T follicular helper cell (primary cell): Measurements from ENCODE around the gene CSRNP3.

ENCODE experiments used
- DNase-seq: peaks from one replicate; pipeline ENCODE4 v3.0.0-alpha.2; 2020; ENCODE audit warnings: low read depth

Gene CSRNP3

DNA sequence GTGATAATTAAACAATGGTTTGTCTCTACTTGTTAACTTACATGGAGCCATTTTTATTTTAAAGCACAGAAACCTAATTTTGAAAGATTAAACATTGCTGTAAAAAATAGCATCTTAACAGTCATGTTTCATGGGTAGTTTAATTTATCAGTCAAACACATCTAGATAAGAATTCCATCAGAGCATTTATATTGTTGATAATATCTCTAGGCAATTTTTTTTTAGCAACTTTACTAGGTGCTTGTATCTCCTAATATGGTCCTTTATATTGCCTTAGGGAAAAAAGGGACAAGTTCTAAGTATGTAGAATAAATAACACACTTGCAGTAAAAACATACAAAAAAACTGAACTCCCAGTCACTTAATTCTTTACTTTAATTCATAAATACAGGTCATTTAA lies 863 bp downstream of the CSRNP3 start:
- DNase-seq: no peak

DNA sequence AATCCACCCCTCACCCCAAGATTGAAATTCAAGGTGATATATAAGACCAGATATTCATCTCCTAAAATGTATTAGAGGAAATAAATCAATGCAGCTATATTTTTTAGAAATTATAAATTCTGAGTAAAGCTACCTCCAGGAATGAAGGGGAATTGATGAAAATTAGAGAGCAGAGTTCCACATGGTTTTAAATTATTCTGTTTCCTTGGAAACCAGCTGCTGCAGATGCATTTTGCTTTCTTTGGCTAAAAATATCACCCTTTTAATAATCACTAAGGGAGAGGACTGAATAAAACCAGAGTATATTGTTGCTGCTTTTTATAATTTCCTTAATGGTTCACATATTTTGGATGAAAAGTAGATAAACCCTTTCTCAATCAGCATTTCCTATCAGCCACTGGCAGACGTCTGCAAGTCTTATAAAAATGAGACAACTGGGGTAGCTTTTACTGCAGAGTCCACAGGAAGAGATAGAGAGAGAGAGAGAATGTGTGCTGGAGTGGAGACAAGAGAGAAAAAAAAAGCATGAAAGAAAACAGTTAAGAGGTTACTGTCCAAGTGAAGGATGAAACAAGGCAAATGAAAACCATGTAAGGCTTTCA lies 2.0 kb downstream of the CSRNP3 start:
- no peak for DNase-seq

DNA sequence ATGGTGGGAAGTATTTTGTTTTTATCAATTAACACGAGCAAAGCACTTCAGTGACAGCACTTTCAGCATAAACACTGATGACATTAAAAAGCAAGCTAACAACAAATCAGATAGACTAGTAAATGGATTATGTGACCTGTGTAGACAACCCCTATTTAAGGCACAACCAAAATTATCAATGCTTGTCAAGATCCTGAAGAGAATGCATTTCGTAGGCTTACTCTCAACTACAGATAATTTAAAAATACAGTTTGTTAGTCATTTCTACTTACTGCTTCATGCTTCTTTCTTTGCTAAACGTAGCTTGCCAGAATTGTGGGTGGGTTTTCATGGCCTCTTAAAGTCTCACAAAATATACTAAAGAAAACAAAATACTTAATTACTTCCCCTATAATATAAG lies 3.4 kb downstream of the CSRNP3 start:
- DNase-seq: no peak

DNA sequence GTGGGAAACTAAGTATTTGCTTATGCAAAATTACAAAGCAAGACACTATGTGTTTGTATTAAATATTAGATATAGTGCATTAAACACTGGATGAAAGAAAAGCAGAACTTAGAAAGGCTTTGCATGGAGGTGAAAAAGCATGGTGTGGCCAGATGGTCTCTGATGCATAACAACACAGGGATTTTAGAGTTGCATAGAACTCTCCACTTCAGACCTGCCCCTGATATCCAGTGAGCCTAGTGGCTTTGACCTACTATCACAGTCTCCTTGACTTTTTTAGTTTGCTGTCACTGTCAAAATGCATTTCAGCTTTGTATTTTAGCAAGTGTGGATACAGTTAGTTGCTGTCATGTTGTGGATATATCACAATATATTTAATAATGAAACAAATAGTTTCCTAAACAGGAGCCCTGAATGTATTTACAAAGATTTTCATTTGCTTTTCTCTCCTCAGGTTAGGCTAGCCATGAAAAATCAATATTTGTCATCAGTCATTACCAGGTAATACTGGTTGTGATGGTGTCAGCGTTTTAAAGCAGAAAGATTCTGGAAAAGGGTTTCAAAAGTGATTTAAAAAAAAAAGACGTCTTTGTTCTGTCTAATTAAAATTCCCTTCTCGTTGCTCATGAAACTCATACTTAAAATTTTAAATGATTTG lies 5.2 kb downstream of the CSRNP3 start:
- DNase-seq: no peak

DNA sequence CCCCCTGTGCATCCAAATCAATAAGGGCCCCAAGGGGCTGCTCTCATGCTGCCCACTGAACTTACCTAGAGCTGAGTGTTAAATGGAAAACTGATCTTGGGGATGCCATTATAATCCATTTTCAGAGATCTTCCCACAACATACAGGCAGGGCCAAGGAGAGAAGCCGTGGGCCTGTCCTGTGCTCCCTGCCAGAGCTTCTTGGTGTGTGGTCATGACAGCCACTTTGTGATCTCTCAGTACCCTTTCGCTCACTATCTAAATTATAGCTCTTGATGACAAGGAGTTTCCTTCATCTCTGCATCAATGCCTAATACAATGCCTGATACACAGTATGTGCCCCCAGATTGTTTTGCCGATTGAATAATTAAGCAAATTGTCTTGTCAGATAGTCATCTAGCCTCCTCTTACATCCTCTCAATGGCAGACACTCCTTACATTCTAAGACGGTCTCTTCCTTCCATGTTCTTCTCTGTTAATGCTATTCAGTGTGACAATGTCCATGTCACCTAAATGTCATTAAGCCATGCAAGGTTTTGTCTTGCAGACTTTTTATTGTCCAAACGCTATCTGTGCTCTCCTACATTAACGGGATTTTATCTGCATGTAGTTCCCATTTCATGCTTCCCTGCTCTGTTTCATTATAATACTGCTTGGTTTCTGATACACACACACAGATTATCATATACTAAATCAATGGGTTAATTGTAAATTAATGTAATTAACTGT lies 5.9 kb downstream of the CSRNP3 start:
- no peak for DNase-seq

DNA sequence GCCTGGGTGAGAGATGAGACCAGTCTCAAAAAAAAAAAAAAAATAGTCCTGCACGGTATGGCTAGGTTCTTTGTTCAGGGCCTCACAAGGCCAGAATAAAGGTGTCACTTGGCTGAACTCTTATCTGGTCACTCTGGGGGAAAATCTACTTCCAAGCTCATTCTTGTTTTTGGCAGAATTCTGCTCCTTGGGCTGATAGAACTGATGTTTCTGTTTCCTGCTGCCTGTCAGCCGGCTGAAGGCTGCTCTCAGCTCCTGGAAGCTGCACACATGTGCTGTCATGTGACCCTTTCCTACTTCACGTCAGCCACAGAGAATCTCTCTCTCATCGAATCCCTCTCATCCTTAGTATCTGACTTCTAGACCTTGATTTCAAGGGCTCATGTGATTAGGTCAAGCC lies 10.4 kb downstream of the CSRNP3 start:
- no peak for DNase-seq

DNA sequence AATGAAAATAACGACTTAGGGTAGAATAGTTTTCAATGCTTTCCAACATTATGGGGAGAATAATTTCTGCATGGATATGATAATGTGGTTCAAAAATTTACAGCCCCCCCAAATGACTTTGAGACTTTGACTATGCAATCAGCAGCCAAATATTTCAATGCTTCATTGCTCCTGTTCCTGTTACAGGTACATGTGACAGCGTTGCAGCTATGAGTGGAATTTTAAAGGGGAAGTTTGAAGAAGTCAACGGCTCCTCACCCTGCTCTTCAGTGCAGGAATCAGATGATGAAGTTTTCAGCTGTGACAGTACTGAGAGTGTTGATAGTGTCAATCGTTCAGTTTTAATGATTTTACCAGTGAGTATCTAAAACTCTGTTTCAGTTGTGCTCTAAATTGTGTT lies 25.1 kb downstream of the CSRNP3 start:
- DNase-seq: no peak

DNA sequence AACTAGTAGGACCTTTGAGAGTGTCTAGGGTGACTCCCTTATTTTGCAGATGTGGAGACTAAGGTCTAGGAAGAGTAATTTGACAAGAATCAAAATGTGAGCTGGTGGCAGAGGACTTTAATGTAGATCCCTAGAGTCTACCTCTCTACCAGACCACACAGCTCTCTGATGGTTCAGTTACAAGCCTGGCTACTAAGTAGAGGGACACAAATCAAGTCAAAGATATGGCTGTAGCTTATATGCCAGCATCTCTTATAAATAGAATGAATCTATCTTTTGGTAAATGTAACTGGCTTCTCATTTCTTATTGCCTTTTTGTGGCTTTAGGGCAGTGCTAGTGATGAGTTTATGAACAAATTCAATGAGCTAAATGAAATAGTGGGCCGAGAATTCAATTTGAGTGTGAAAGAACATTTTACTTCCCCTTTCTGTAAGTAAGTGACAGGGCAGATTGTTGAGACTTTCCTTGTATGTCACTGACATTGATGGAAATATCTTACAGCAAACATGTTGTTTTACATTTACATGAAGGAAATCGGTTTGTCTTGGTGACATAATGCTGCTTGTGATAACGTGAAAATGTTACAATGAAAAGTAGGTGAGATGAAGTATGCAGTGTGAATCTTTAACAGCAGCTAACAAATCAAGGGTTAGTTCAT lies 28.3 kb downstream of the CSRNP3 start:
- no peak for DNase-seq

DNA sequence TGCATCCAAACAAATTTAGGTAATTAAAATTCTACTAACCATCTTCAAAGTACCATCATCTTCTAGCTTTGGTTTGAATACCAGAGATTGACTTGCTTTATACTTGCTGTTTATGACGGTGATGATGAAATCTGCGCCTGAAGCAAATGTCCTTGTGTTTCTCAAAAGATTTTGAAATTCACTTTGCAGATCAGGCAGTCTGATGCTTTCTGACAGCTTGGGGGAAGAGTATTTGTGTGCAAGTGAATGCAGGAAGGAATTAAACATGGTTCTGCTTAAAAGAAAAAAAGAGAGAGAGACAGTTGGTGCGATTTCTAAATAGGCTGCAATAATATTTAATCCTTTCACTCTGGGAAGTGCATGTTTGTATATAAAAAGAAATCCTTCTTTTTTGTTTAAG lies 29.6 kb downstream of the CSRNP3 start:
- DNase-seq: no peak

DNA sequence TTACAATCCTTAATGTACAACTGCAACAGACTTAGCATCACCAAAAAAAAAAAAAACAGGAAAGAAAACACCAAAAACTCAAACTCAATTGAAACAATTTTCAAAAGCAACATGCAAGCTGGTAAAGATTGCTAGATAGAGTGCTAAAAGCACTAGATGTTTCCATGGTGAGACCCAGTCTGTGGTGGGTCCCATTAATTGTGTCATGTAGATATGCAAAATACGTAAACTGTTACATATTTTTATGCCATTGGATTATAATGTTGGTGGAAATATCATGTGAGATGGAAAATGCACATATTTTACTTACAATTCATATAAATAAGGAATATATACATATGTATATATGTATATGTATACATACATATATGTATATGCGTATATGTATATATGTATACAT lies 30.5 kb downstream of the CSRNP3 start:
- no peak for DNase-seq

DNA sequence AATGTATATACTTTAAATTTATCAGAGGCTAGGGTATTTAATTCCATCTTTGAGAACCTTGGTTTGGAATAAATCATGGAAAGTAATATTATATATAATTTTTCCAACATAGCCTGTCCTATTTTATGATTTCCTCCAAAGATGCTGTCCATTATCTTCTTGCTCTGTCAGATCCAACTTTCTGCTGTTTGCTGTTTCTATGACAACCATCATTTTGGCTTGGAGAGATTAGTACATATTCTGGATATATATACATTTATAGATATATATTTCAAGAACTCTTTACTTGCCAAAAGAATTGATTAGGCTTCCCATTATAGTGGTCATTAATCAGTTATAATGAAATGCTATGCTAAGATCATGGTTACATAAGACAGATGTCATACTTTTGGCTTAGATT lies 31.3 kb downstream of the CSRNP3 start:
- no peak for DNase-seq

DNA sequence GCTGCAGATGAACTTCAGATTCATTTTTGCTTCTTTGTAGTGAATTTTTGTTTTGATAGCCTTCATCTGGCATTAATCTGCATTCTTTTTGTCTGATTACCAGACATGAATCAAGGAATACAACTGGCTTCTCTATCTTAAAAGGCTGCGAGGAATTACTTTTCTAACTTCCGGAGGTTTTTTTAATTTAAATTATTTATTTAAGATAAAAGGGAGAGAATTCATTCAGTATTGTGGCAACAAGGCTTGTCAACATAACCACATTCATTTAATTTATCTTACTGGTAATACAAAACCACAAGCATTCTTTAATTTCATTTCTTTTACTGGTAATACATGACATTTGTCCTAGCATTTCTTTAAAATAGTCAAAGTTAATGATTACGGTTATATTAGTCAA lies 36.0 kb downstream of the CSRNP3 start:
- no peak for DNase-seq

DNA sequence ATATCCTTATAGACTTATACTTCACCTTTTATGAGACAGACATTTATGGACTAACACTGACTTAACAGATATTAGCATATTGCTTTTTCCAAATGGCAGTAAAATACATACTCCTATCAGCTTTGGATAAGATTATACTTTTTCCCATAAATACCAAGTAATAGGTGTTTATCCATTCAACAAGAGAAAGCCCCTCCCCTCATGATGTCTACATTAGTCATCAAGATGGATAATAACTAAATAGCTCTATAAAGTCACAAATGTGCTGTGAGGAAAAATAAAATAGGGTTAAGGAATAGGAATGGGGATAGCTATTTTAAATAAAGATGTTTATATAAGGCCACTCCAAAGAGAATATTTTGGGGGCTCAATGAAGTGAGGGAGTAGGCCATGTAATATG lies 39.4 kb downstream of the CSRNP3 start:
- no peak for DNase-seq

DNA sequence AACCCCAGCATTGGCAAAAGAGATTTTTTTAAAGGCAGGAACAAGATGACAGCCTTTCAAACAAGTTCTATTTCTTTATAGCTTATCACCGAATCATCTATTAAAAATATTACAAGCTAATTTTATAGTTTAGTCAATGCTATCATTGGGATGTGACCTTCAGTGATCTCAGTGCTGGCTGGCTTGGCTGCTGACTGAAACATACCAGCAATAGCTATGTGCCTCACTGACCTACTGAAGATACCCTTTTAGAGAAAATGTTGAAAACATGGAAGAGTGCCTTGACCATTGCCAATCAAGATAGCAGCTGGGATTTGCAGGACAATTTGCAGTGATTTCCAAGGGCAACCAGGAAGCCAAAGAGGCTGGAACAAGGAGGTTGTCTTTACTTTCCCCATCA lies 44.0 kb downstream of the CSRNP3 start:
- DNase-seq: no peak

DNA sequence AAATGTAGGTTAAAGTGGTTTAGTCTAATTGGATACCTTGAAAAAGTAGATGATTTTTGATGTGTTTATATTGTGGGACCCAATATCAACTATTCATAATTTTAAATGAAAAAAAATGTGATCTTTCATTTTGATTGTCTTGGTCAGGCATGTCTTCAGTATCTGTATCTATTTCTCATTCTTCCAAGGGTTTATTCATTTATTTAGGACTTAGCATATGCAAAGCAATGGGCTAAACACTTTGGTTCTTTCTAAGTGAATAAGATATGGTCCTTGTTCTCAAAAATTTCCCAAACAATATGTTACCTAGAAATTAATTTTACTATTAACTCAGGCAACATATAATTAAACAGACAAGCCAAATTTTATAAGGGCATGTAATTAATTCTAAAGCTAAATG lies 49.1 kb downstream of the CSRNP3 start:
- DNase-seq: no peak

DNA sequence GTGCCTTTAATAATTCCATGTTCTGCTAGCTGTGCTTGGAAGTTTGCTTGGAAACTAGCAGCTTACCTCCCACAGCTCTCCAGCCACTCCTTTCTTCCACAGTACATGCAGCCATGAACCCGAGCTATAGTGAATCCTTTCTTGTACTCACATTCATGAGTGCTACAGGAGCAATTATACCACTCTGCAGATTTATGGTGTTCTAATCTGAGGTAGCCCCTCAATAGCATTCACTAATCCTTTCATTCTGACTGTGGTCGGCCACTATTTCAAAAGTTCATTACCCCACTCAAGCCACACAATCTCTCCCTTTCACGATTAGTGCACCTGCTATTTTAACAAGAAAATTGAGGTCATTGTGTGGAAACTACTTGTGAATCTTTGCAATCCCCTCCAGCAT lies 53.2 kb downstream of the CSRNP3 start:
- DNase-seq: no peak

DNA sequence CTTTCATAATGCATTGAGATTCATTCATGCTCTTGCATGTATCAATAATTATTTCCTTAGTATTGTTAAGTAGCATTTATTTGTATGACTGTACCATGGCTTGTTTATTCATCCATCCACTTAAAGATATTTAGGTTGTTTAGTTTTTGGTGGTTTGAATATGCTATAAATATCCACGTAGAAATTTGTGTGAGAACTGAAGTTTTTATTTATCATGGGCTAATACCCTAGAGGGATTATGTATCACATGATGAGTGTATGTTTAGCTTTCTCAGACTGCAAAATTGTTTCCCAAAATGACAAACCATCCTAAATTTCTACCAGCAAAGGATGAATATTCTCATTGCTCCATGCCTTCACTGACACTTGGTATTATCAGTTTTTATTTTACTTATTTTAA lies 55.2 kb downstream of the CSRNP3 start:
- DNase-seq: no peak

DNA sequence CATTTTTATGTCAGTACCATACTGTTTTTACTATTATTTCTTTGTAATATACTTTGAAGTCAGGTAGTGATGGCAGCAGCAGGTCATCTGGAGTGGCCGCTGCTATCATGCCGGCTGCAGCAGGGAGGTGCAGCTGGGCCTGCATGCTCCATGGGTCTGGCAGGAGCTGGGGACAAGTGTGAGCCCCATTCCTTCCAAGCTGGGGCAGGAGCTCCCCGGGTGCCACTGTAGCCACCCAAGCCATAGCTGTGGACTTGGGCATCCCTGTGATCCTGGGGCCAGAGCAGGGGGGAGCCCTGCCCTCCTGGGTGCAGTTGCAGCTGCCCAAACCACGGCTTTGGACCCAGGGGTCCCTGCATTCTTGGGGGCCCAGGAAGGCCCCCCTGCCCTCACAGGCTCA lies 59.2 kb downstream of the CSRNP3 start:
- no peak for DNase-seq

DNA sequence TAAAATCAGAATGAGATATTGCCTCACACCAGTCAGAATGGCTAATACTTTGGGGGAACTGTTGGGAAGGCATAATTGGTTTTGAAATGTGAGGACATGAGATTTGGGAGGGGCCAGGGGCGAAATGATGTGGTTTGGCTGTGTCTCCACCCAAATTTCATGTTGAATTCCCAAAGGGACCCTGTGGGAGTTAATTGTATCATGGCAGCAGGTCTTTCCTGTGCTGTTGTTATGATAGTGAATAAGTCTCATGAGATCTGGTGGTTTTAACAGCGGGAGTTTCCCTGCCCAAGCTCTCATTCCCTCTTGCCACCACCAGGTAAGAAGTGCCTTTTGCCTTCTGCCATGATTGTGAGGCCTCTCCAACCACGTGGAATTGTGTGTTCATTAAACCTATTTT lies 59.6 kb downstream of the CSRNP3 start:
- DNase-seq: no peak

DNA sequence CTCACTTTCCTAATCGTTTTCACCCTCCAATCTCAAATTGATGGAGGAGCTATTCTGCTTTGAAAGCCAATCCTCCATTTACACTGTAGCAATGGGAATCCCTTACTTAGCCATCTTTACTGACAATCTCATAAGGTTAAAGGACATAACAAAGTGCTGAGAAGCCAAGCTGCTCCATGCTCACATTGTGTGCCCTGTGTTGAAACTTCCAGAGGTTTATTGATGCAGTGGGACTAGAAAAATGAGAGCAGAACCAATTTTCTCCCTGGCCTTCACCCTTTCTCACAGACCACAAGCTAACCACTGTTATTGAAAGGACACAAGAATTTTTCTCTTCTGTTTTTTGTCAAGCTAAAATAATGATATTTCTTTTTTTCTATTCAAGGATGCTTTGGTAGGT lies 63.8 kb downstream of the CSRNP3 start:
- DNase-seq: no peak

DNA sequence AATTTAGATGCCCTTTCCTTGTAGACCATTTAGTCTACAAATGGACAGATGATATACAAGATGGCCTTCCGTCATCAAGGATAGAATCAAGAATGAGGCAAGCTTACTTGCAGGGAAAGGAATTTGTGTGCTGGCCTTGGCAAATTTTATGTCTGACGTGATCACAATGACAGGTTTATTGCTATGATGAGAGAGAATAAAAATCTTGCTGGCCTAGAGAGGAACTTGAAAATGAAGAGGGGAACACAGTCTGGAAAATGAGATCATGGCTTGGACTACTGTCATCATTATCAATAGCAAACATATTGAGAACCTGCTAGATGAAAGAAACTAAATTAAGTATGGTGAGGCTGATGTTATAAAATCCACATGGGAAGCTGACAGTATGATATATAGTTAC lies 66.0 kb downstream of the CSRNP3 start:
- no peak for DNase-seq

DNA sequence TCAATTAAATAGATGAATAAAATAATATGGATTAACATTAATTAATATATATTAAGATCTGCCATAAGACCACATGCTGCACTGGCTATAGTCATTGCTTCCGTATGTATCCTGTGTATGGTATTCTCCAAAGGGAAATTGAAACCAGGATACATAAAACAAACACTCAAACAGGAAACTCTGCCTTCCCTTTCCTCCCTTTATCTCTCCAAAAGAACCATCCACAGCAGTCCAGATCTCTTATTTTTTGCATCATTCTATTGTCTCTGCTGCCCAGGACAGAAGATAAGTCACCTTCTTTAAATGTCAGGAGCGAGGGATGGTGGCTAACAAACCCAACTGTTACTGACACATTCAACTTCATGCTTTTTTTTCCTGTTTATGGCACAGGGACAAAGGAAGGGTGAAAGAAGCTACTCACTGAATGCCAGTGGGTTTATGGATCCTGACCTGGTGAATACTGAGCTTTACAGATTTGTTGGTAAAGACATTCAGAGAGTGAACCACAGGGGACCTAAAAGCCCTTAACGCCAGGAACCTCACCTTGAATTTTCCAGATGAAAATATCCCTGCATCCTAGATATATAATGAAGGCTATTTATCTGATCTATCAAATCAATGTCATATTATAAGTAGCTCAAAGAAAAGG lies 67.5 kb downstream of the CSRNP3 start:
- no peak for DNase-seq

DNA sequence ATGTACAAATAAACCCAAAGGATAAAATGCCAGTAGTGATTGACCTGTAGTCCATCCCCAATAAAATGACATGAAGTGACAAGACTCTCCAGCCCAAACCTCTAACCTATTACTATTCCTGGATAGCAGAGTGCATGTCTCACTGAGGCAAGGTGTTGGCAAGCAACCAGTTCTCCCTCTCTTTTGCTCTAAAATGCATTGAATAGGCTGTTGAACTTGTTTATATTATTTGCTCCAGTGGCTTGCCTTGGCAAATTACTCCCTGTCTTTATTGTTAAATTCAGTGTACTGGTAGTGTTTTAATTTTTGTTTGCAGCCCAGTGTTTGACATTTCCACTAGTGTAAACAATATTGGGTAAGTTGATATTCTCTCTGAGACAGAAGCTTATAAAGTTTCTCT lies 70.5 kb downstream of the CSRNP3 start:
- no peak for DNase-seq
